Erythroblast (primary cell): ENCODE data around the gene OR8D2.
"Not testable (repeated sequence)": the region's sequence is repeated elsewhere in the genome, so short reads cannot be mapped to it uniquely, and the experiment has no call there.

ENCODE experiments used
- GATA1 ChIP-seq: IDR thresholded peaks from 2 replicates; pipeline ENCODE4 v1.6.1; 2011; ENCODE audit warnings: low read depth, mild to moderate bottlenecking, control low read depth, low read length, moderate library complexity
- POLR2A ChIP-seq: IDR thresholded peaks from 2 replicates; pipeline ENCODE4 v1.6.1; 2011; ENCODE audit warnings: mild to moderate bottlenecking, low read length

GRCh38 chr11:124270886-124271285 is 49.1 kb downstream of the OR8D2 start:
- not testable (repeated sequence) for TF ChIP-seq POLR2A, GATA1
